ENCODE results near the gene SH3BGR.

DNA sequence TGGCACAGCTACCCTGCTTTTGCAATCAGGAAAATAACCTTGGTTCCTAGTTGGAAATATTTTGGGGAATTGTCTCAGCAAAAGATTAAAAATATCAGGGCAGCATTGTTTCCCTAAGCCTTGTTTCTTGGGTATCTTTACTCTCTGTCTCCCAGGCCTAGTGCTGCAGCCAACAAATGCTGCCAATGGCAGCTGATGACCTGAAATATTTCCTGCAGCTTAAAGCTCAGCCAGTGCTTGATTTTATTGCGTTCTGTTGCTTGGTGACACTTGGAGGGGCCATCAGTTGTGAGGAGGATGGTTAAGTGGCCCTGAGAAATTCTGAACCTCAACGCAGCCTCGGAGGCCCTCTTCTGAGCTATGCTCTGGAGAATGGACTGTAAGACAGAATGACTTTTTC is 101.6 kb downstream of the SH3BGR start:
- TF ChIP-seq YY1 (IDR thresholded peaks at IDR 0.05; ENCODE audit: low read depth) (no peak), FOXM1 (IDR thresholded peaks at IDR 0.05; ENCODE audit: borderline replicate concordance, low read depth) (no peak), EP300 (IDR thresholded peaks at IDR 0.05; ENCODE audit: borderline replicate concordance) (no peak), TCF12 (IDR thresholded peaks at IDR 0.05; ENCODE audit: low read depth) (no peak), REST (IDR thresholded peaks at IDR 0.05; ENCODE audit: low read depth) (no peak)
